ENCODE results near the gene HDC.

Gene HDC

DNA sequence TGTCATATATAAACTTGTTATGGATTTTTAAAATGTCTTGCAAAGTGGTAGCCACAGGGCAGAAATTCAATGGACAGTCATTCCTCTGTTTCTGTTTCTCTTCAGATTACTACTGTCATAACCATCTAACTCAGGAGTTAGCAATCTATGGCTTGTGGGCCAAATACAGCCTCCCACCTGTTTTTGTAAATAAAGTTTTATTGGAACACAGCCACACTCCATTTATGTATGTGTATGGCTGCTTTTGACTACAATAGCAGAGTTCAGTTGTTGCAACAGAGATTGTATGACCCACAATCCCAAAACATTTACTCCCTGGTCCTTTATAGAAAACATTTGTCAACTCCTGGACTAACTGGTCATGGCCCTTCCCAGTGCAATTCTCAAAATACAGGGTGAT, 63.5 kb downstream of the HDC start:
- TF ChIP-seq, protein P1, sequence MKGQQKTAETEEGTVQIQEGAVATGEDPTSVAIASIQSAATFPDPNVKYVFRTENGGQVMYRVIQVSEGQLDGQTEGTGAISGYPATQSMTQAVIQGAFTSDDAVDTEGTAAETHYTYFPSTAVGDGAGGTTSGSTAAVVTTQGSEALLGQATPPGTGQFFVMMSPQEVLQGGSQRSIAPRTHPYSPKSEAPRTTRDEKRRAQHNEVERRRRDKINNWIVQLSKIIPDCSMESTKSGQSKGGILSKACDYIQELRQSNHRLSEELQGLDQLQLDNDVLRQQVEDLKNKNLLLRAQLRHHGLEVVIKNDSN (IDR thresholded peaks at IDR 0.05), result no peak
- TF ChIP-seq, protein P2, sequence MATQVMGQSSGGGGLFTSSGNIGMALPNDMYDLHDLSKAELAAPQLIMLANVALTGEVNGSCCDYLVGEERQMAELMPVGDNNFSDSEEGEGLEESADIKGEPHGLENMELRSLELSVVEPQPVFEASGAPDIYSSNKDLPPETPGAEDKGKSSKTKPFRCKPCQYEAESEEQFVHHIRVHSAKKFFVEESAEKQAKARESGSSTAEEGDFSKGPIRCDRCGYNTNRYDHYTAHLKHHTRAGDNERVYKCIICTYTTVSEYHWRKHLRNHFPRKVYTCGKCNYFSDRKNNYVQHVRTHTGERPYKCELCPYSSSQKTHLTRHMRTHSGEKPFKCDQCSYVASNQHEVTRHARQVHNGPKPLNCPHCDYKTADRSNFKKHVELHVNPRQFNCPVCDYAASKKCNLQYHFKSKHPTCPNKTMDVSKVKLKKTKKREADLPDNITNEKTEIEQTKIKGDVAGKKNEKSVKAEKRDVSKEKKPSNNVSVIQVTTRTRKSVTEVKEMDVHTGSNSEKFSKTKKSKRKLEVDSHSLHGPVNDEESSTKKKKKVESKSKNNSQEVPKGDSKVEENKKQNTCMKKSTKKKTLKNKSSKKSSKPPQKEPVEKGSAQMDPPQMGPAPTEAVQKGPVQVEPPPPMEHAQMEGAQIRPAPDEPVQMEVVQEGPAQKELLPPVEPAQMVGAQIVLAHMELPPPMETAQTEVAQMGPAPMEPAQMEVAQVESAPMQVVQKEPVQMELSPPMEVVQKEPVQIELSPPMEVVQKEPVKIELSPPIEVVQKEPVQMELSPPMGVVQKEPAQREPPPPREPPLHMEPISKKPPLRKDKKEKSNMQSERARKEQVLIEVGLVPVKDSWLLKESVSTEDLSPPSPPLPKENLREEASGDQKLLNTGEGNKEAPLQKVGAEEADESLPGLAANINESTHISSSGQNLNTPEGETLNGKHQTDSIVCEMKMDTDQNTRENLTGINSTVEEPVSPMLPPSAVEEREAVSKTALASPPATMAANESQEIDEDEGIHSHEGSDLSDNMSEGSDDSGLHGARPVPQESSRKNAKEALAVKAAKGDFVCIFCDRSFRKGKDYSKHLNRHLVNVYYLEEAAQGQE (IDR thresholded peaks at IDR 0.05; ENCODE audit: low read depth), result no peak
- TF ChIP-seq TCF12 (IDR thresholded peaks at IDR 0.05; ENCODE audit: low read depth) (no peak), TAF1 (IDR thresholded peaks at IDR 0.05; ENCODE audit: low read depth) (no peak), YY1 (IDR thresholded peaks at IDR 0.05; ENCODE audit: low read depth) (no peak), TEAD4 (IDR thresholded peaks at IDR 0.05) (no peak), CREB1 (IDR thresholded peaks at IDR 0.05; ENCODE audit: low read depth) (no peak), CEBPB (IDR thresholded peaks at IDR 0.05) (no peak), NFIC (IDR thresholded peaks at IDR 0.05) (no peak), RAD21 (IDR thresholded peaks at IDR 0.05; ENCODE audit: low read depth) (no peak), FOXM1 (IDR thresholded peaks at IDR 0.05; ENCODE audit: borderline replicate concordance, low read depth) (no peak), EP300 (IDR thresholded peaks at IDR 0.05; ENCODE audit: borderline replicate concordance) (no peak), EGR1 (IDR thresholded peaks at IDR 0.05) (no peak), ZBTB7A (IDR thresholded peaks at IDR 0.05; ENCODE audit: low read depth) (no peak)
- TF ChIP-seq, protein P3, sequence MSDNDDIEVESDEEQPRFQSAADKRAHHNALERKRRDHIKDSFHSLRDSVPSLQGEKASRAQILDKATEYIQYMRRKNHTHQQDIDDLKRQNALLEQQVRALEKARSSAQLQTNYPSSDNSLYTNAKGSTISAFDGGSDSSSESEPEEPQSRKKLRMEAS (IDR thresholded peaks at IDR 0.05), result no peak

DNA sequence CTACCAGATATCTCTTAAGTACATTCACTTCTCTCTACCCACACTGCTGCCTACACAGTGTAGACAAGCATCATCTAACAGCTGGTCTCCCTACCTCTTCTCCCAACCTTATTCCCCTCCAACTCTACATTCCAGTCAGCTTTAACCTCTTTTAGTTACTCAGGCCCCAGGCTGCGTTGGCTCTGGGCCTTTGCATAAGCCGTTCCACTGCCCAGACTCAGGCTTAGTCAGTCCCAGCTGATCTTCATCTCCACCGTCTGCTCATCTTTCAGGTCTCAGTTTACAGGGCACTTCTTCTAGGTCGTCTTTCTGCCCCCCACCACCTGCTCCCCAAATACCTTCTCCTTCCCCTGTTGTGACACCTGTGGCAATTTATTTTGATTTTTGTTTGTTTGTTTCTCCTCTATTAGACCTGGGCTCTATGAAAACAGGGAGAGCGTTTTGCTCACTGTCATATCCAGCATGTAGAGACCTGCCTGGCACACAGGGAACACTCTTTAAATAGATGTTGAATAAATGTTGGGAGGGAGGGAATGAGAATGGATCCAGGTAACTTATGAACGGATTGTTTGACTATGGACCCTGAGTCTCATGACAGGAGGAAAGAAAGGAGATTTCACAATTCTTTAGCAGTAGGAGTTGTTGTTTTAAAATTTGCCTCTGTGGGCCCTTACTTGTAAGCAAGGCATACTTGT, 72.5 kb downstream of the HDC start:
- TF ChIP-seq YY1 (IDR thresholded peaks at IDR 0.05; ENCODE audit: low read depth), result no peak
- TF ChIP-seq RAD21 (IDR thresholded peaks at IDR 0.05; ENCODE audit: low read depth), result no peak
- TF ChIP-seq, protein P3 (IDR thresholded peaks at IDR 0.05), result no peak
- no peak for TF ChIP-seq CEBPB (IDR thresholded peaks at IDR 0.05)
- no peak for TF ChIP-seq EP300 (IDR thresholded peaks at IDR 0.05; ENCODE audit: borderline replicate concordance)
- TF ChIP-seq TAF1 (IDR thresholded peaks at IDR 0.05; ENCODE audit: low read depth), result no peak
- TF ChIP-seq TEAD4 (IDR thresholded peaks at IDR 0.05), result no peak
- TF ChIP-seq FOXM1 (IDR thresholded peaks at IDR 0.05; ENCODE audit: borderline replicate concordance, low read depth), result no peak
- no peak for TF ChIP-seq NFIC (IDR thresholded peaks at IDR 0.05)
- TF ChIP-seq EGR1 (IDR thresholded peaks at IDR 0.05), result no peak
- no peak for TF ChIP-seq TCF12 (IDR thresholded peaks at IDR 0.05; ENCODE audit: low read depth)
- no peak for TF ChIP-seq CREB1 (IDR thresholded peaks at IDR 0.05; ENCODE audit: low read depth)
- TF ChIP-seq, protein P1 (IDR thresholded peaks at IDR 0.05), result no peak
- TF ChIP-seq ZBTB7A (IDR thresholded peaks at IDR 0.05; ENCODE audit: low read depth), result no peak
- TF ChIP-seq, protein P2 (IDR thresholded peaks at IDR 0.05; ENCODE audit: low read depth), result no peak

DNA sequence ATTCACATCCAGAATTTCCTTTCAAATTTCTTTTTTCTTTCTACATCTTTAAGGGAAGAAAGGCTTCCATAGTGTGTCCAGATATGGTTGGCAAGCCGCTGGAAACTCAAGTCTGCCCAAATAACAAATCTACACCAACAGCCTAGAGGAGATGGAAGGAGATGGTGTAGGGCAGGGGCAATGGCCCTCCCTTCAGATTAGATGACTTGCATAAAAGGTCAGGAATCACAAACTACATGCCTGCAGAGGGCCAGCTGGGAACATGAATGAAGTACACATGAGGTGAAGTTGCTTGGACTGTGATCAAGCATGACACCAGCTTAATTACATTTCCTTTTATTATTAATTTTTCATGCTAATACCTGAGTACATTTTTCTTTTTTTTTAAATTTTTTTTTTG, 73.4 kb downstream of the HDC start:
- no peak for TF ChIP-seq RAD21 (IDR thresholded peaks at IDR 0.05; ENCODE audit: low read depth)
- TF ChIP-seq ZBTB7A (IDR thresholded peaks at IDR 0.05; ENCODE audit: low read depth), result no peak
- TF ChIP-seq, protein P1 (IDR thresholded peaks at IDR 0.05), result no peak
